Right lobe of liver (tissue), 6 donors: ENCODE measurements around the gene ATG7. TPM values are rescaled to one million over a fixed set of nuclear protein-coding genes. Genes with fewer than 3 reads are reported as not detected.
A peak's percentile ranks its signal among the peaks of the same experiment; 100 is the strongest.

Source experiments
- ATAC-seq, 4 donors: fragments of 200-7000 bp; cut with Tn5 transposase; one replicate each; pipeline ENCODE4 v1.9.1; 2020; ENCODE audit warnings: mild to moderate bottlenecking in 4 of 4, moderate library complexity in 4 of 4
- DNase-seq, 3 donors: peaks; one replicate each; pipeline ENCODE4 v3.0.0-alpha.2; 2020
- H3K27ac ChIP-seq, 3 donors: fragments of 200-600 bp; one replicate each; pipeline ENCODE4 v1.8.0; 2022
- H3K27me3 ChIP-seq, 2 donors: fragments of 200-600 bp; one replicate each; pipeline ENCODE4 v1.8.0; 2022
- H3K36me3 ChIP-seq, 4 donors: fragments of 200-600 bp; sonication (generic) in 1 of 4; one replicate each; pipeline versions ENCODE4 v1.5.1 to v1.8.0; 2017 to 2022; ENCODE audit warnings: control low read depth in 1 of 4
- H3K4me1 ChIP-seq, 4 donors: fragments of 200-600 bp; sonication (generic) in 1 of 4; one replicate each; pipeline versions ENCODE4 v1.5.1 to v1.8.0; 2017 to 2022; ENCODE audit warnings: control low read depth in 1 of 4
- H3K4me3 ChIP-seq, 3 donors: fragments of 200-600 bp; one replicate each; pipeline ENCODE4 v1.8.0; 2022
- H3K9me3 ChIP-seq, 4 donors: fragments of 200-600 bp; sonication (generic) in 1 of 4; one replicate each; pipeline versions ENCODE4 v1.5.1 to v1.8.0; 2017 to 2022; ENCODE audit warnings: control low read depth in 1 of 4
- CTCF ChIP-seq, 4 donors: fragments of 200-600 bp in 3 of 4; fragments of 450-650 bp in 1 of 4; IDR thresholded peaks; one replicate each; pipeline versions ENCODE4 v1.5.1 to v1.8.0; 2016 to 2022; ENCODE audit warnings: antibody characterized with exemption in 4 of 4, mild to moderate bottlenecking in 2 of 4
- POLR2A ChIP-seq: fragments of 450-650 bp; IDR thresholded peaks from one replicate; pipeline ENCODE4 v1.6.1; 2017; ENCODE audit warnings: antibody characterized with exemption, mild to moderate bottlenecking
- WGBS: methylation state at CpG from one replicate; pipeline ENCODE4 v1.1.6; 2018; ENCODE audit warnings: low coverage, low lambda C conversion rate; ENCODE audit not compliant: insufficient coverage; ENCODE audit errors: missing lambda C conversion rate; 5-methylcytosine and 5-hydroxymethylcytosine counted together
- intact Hi-C, 2 donors: fragments of 100-400 bp; cut with DNase I; formaldehyde crosslinking; loops; one replicate each; pipeline versions ENCODE4 v1.11.2 to v1.14.1; 2022
- total RNA-seq, 6 experiments: library from RNA; depleted of rRNA in 2 of 6; stranded (reverse); fragments of >200 nt in 2 of 6; fragmentation: NEBNext Ultra II Directional in 3 of 6; extraction: Animal tissue kit (Norgen Biotek cat#: 25700) in 3 of 6; gene quantifications; one replicate each; pipeline versions ENCODE4 v1.1.0 to v1.2.4, GENCODE V29; 2016 to 2023
- donor health status: DM: no; HTN: yes; CAD: no.
- donor health status: DM: no; HTN: no; CAD: no.
- donor health status: DM: no; HTN: no; CAD: no.
- donor health status: DM: no; HTN: yes; CAD: no.
- donor health status: DM: no; HTN: yes; CAD: no.

ATG7 gene
- total RNA-seq, 6 experiments from 2014 or later: 13.6 to 21.1 (median 15.8) TPM

DNA sequence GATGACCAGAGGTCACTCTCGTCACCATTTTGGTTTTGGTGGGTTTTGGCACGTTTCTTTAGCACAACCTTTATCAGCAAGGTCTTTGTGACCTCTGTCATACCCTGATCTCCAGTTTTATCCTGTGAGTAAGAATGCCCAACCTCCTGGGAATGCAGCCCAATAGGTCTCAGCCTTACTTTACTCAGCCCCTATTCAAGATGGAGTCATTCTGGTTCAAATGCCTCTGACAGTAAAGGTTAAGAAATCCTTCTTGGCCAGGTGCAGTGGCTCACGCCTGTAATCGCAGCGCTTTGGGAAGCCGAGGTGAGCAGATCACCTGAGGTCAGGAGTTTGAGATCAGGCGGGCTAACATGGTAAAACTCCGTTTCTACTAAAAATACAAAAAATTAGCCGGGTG is 3.2 kb upstream of the ATG7 start:
- ATAC-seq (no peak), DNase-seq (no peak)
- H3K27me3 ChIP-seq: no peaks in the 10 kb centered on the region
- WGBS: 68% methylated on average over 9 of the region's 9 CpGs
- H3K27ac ChIP-seq: no peak overlapping the region
- no peaks in the 10 kb centered on the region for H3K9me3 ChIP-seq
- intact Hi-C loops: no loop called here
- TF ChIP-seq CTCF (IDR thresholded peaks at IDR 0.05) (no peak), POLR2A (no peak)
- no peaks in the 10 kb centered on the region for H3K36me3 ChIP-seq
- H3K4me1 ChIP-seq: peaks cover 0 to 7% (median 3%) of the 10 kb centered on the region in 4 donors
- H3K4me3 ChIP-seq: no peak overlapping the region

GRCh38 chr3:11272906-11273574 is 843 bp downstream of the ATG7 start:
- intact Hi-C loops: no loop called here
- no peaks in the 10 kb centered on the region for H3K9me3 ChIP-seq
- TF ChIP-seq POLR2A: no peak
- TF ChIP-seq CTCF (IDR thresholded peaks at IDR 0.05): no peak
- H3K36me3 ChIP-seq: no peaks in the 10 kb centered on the region
- H3K27me3 ChIP-seq: no peaks in the 10 kb centered on the region
- no peak for DNase-seq
- H3K4me1 ChIP-seq: peaks cover 0 to 7% (median 3%) of the 10 kb centered on the region in 4 donors
- H3K4me3 ChIP-seq: peak overlapping the region; percentile 79 to 94 (median 91)
- peak overlapping the region in 2 of 3 donors; percentile 84 to 90 for H3K27ac ChIP-seq
- no peak for ATAC-seq
- 2% methylated on average over 9 of the region's 9 CpGs for WGBS

DNA sequence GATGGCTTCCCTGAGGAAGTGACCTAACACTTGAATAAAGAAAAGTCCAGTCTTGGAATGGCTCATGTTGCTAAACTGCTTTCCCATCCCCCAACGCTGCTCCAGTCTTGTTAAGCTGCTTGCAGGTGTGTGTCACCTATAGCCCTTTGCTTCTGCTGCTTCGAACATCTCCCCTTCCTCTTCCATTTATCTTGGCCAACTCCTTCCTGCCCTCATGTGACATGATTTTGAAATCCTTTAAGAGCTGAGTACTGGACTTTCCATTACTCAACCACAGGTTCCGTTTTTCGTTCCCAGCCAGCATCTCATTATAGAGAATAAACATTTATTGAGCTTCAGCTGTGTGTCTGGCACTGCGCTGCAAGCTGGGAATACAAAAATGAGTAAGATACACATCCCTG is 1.7 kb downstream of the ATG7 start:
- H3K27ac ChIP-seq: peak overlapping the region in 1 of 3 donors; percentile 27
- H3K9me3 ChIP-seq: no peaks in the 10 kb centered on the region
- H3K4me1 ChIP-seq: peaks cover 0 to 7% (median 3%) of the 10 kb centered on the region in 4 donors
- no peaks in the 10 kb centered on the region for H3K36me3 ChIP-seq
- WGBS: 71% methylated on average over 5 of the region's 5 CpGs
- H3K27me3 ChIP-seq: no peaks in the 10 kb centered on the region
- ATAC-seq: peak in 1 of 4 donors; percentile 14
- TF ChIP-seq POLR2A: no peak
- no peak for TF ChIP-seq CTCF (IDR thresholded peaks at IDR 0.05)
- no peak for DNase-seq
- intact Hi-C loops: no loop called here
- no peak overlapping the region for H3K4me3 ChIP-seq

- Histone ChIP-seq H3K4me1 (peaks cover 0 to 7% (median 3%) of the 10 kb centered on the region in 4 donors), H3K4me3 (no peak overlapping the region), H3K9me3 (no peaks in the 10 kb centered on the region), H3K27me3 (no peaks in the 10 kb centered on the region), H3K36me3 (no peaks in the 10 kb centered on the region), H3K27ac (peak overlapping the region in 1 of 3 donors; percentile 27)
- 72% methylated on average over 6 of the region's 6 CpGs for WGBS
- no peak for TF ChIP-seq POLR2A
- no peak for TF ChIP-seq CTCF (IDR thresholded peaks at IDR 0.05)
- intact Hi-C loops: no loop called here
- ATAC-seq (no peak), DNase-seq (no peak)
Measured at GRCh38 chr3:11274566-11275142, 2.5 kb downstream of the ATG7 start.
